NCI-H69 (cell line): ENCODE measurements around the gene SKIC2.
"Not testable (repeated sequence)": the region's sequence is repeated elsewhere in the genome, so short reads cannot be mapped to it uniquely, and the experiment has no call there.

Experiments used
- DNase-seq: peaks from one replicate; lab custom pipeline; 2025; lab: John Stamatoyannopoulos, UW

Gene SKIC2

DNA sequence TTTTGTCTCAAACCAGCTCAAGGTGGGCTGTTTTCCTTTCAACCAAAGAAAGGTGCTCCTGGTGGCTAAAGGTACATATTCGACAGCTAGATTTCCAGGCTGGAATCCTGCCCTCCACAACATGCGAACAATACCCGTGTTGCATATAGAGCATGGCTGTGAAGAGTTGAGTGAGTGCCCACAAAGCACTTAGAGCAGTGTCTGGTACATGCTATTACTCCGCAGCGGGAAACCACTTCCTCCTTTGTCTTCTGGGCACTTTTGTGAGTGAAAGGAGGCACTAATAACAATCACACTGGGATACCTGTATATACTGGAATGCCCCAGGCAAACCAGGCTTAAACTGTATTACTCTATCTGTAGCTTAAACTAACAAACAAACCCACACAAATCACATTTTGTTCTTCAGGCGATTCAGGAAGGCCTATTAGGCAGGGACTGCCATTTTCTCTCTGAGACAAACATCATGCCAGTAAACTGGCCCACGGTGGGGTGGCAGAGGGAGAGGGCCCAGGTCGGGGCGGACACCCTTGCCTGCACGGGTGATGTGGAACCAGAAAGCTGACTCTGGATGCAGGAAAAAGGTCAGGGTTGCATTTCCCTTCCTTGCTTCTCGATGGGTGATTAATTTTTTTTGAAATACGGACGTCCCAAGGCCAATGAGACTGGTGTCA is 46.0 kb downstream of the SKIC2 start:
- peak; percentile 71 for DNase-seq

DNA sequence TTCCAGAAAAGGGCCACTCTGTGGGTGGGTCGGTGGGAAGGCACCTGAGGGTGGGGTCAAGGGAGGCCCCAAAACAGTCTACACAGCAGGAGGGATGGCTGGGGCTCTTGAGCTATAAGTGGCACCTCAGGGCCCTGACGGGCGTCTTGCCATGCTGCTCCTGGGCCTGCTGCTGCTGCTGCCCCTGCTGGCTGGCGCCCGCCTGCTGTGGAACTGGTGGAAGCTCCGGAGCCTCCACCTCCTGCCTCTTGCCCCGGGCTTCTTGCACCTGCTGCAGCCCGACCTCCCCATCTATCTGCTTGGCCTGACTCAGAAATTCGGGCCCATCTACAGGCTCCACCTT is 46.5 kb downstream of the SKIC2 start:
- DNase-seq = peak; percentile 62

GRCh38 chr6:32005991-32006529 is 47.1 kb downstream of the SKIC2 start:
- DNase-seq = not testable (repeated sequence)

- not testable (repeated sequence) for DNase-seq
Measured at GRCh38 chr6:32007086-32007485, 48.1 kb downstream of the SKIC2 start.

- not testable (repeated sequence) for DNase-seq
Measured at GRCh38 chr6:32008037-32008436, 49.1 kb downstream of the SKIC2 start.

- DNase-seq = not testable (repeated sequence)
Measured at GRCh38 chr6:32008616-32009015, 49.6 kb downstream of the SKIC2 start.

DNA sequence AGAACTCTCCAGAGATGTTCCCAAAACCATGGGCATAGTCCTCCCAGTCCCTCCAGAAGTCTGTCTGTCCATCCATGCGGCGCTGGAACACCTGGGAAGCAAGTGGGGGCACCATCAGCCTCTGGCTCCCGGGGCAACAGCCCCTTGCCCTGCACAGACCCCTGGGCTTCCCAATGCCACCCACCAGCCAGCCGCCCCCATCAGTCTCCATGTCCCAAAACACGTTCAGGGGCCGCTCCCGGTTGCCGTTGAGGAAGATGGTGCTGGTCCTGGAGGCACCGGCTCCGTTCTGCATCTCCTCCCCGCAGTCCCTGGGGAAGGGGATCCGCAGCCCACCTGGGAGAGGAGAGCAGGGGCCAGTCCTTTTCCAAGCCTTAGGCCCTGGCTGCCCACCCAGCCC is 50.6 kb downstream of the SKIC2 start:
- DNase-seq = not testable (repeated sequence)

- not testable (repeated sequence) for DNase-seq
Measured at GRCh38 chr6:32010856-32011530, 52.0 kb downstream of the SKIC2 start.

- not testable (repeated sequence) for DNase-seq
Measured at GRCh38 chr6:32012941-32013617, 54.1 kb downstream of the SKIC2 start.

DNA sequence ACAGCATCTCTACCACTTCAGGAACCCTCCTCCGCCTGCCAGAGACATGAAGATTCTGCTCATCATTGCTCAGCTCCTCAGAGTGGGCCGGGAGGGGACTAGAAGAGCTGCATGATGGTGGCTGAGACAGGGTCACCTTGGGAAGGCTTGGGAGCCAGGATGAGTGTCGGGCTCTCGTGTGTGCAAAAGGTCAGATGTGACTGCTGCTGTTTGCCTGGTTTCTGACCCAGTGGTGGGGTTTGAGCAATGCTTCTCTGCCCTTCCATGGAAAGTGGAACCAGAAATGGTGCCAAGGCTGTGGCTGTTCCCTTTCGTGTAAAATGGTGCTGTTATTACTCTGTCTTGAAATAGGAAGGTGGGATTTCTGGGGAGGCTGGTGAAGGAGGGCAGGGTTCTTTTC is 54.8 kb downstream of the SKIC2 start:
- not testable (repeated sequence) for DNase-seq

DNA sequence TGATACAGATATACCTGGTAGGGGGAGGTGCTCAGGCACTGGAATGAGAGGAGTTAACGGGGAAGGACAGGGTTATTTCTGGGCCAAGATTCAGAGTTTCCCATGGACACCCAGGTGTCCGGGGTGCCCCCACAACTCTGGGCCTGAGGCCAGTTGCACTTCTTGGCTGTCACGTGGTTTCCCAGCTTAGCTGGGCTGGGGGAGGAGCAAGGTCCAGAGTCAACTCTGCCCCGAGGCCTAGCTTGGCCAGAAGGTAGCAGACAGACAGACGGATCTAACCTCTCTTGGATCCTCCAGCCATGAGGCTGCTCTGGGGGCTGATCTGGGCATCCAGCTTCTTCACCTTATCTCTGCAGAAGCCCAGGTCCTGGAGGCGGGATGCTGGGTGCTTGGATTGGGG is 55.6 kb downstream of the SKIC2 start, which contains the start of gene C4B:
TSS of gene C4B (plus strand) at position 249 of the 400 bp plus-strand sequence. CDS start at position 300, 51 bp downstream.
- not testable (repeated sequence) for DNase-seq
